A549 (cell line): ENCODE measurements around the gene RNF8. TPM values are rescaled to one million over a fixed set of nuclear protein-coding genes. Genes with fewer than 3 reads are reported as not detected.

ENCODE experiments used
- ATAC-seq, 2 experiments: fragments of 200-7000 bp in 1 of 2; fragments of >200 bp in 1 of 2; cut with Nextera tagmentation in 1 of 2; cut with Tn5 transposase in 1 of 2; 3 replicates each; pipeline versions ENCODE4 v1.8.0 to v1.9.1; 2018 to 2020; ENCODE audit warnings: mild to moderate bottlenecking in 1 of 2, moderate library complexity in 1 of 2
- CTCF ChIA-PET: fragments of 300-600 bp; sonication (Branson Sonifier 250); formaldehyde crosslinking; extraction: SDS; loops from one replicate; lab custom pipeline; 2021; ENCODE audit warnings: antibody characterized with exemption, inconsistent platforms; lab: Yijun Ruan, JAX
- POLR2A ChIA-PET: fragments of 350-600 bp; formaldehyde crosslinking; extraction: SDS; loops from one replicate; lab custom pipeline; 2021; ENCODE audit warnings: antibody characterized with exemption, inconsistent platforms; lab: Yijun Ruan, JAX
- DNase-seq, 2 experiments: peaks; one replicate each; pipeline versions ENCODE4 v3.0.0 to v3.0.0-alpha.2; 2011 to 2016; ENCODE audit warnings: low read depth in 1 of 2, low spot score in 1 of 2
- FAIRE-seq: peaks from 2 replicates; lab custom pipeline; 2011; peaks lifted over from hg19 to GRCh38; lab: Jason Lieb, UNC
- H3K27ac ChIP-seq, 2 experiments: fragments of >200 bp; sonication (Bioruptor Twin); formaldehyde crosslinking; 3 replicates each; pipeline ENCODE4 v1.5.1; 2016 to 2017
- H3K4me1 ChIP-seq: fragments of >200 bp; sonication (Bioruptor Twin); formaldehyde crosslinking; 3 replicates; pipeline ENCODE4 v1.6.1; 2016
- H3K4me2 ChIP-seq: fragments of >200 bp; sonication (Bioruptor Twin); formaldehyde crosslinking; 3 replicates; pipeline ENCODE4 v1.6.1; 2016
- H3K4me3 ChIP-seq: fragments of >200 bp; sonication (Bioruptor Twin); formaldehyde crosslinking; 3 replicates; pipeline ENCODE4 v1.5.1; 2016
- H3K9me3 ChIP-seq: fragments of >200 bp; sonication (Bioruptor Twin); formaldehyde crosslinking; 3 replicates; pipeline ENCODE4 v1.6.1; 2016
- BHLHE40 ChIP-seq: IDR thresholded peaks from 2 replicates; pipeline ENCODE4 v1.6.1; 2012; ENCODE audit warnings: low read depth, low read length, inconsistent platforms
- CBX2 ChIP-seq: fragments of 200-600 bp; sonication (generic); IDR thresholded peaks from 2 replicates; pipeline ENCODE4 v1.6.1; 2016; ENCODE audit warnings: low read depth, mild to moderate bottlenecking, borderline replicate concordance
- CBX8 ChIP-seq: fragments of 200-600 bp; sonication (generic); IDR thresholded peaks from 2 replicates; pipeline ENCODE4 v1.6.1; 2016
- CEBPB ChIP-seq, 2 experiments: fragments of >200 bp in 1 of 2; sonication (Bioruptor Twin) in 1 of 2; formaldehyde crosslinking in 1 of 2; IDR thresholded peaks; 2 replicates each; pipeline ENCODE4 v1.6.1; 2012 to 2016
- EHF ChIP-seq: fragments of 250-450 bp; sonication (Bioruptor Pico); IDR thresholded peaks from 2 replicates; pipeline ENCODE4 v1.5.0; 2020; ENCODE audit warnings: mild to moderate bottlenecking
- EHMT2 ChIP-seq: fragments of 200-600 bp; sonication (generic); IDR thresholded peaks from 2 replicates; pipeline ENCODE4 v1.6.1; 2016; ENCODE audit warnings: antibody characterized with exemption, low read depth, mild to moderate bottlenecking, moderate library complexity
- EP300 ChIP-seq, 2 experiments: fragments of >200 bp; sonication (Bioruptor Twin); formaldehyde crosslinking; IDR thresholded peaks; 2 replicates in 1 of 2; 3 replicates in 1 of 2; pipeline ENCODE4 v1.6.1; 2016 to 2017
- FOSL2 ChIP-seq, 2 experiments: fragments of 450-650 bp in 1 of 2; fragments of >200 bp in 1 of 2; sonication (Bioruptor Twin) in 1 of 2; formaldehyde crosslinking; IDR thresholded peaks; 2 replicates each; pipeline versions ENCODE4 v1.5.0 to v1.6.1; 2016 to 2020; ENCODE audit warnings: mild to moderate bottlenecking in 1 of 2, moderate library complexity in 1 of 2
- FOXS1 ChIP-seq: fragments of 250-450 bp; sonication (Bioruptor Pico); IDR thresholded peaks from 2 replicates; pipeline ENCODE4 v1.5.0; 2020; ENCODE audit warnings: mild to moderate bottlenecking, moderate library complexity
- HEYL ChIP-seq: fragments of 250-450 bp; sonication (Bioruptor Pico); IDR thresholded peaks from 2 replicates; pipeline ENCODE4 v1.8.0; 2021; ENCODE audit warnings: mild to moderate bottlenecking, moderate library complexity
- HOXA7 ChIP-seq: fragments of 250-450 bp; sonication (Bioruptor Pico); IDR thresholded peaks from 2 replicates; pipeline ENCODE4 v1.5.0; 2020; ENCODE audit warnings: mild to moderate bottlenecking, moderate library complexity
- HOXB13 ChIP-seq: fragments of 250-450 bp; sonication (Bioruptor Pico); IDR thresholded peaks from 2 replicates; pipeline ENCODE4 v1.5.0; 2020; ENCODE audit warnings: low read depth, mild to moderate bottlenecking, moderate library complexity
- HOXB5 ChIP-seq: fragments of 250-450 bp; sonication (Bioruptor Pico); IDR thresholded peaks from 2 replicates; pipeline ENCODE4 v1.5.0; 2020; ENCODE audit warnings: mild to moderate bottlenecking, moderate library complexity
- JUN ChIP-seq, 2 experiments: fragments of >200 bp; sonication (Bioruptor Twin); formaldehyde crosslinking; IDR thresholded peaks; 2 replicates in 1 of 2; 3 replicates in 1 of 2; pipeline ENCODE4 v1.6.1; 2016 to 2017
- KDM1A ChIP-seq: fragments of 200-600 bp; sonication (generic); IDR thresholded peaks from 2 replicates; pipeline ENCODE4 v1.6.1; 2016; ENCODE audit warnings: low read depth, mild to moderate bottlenecking
- MAZ ChIP-seq: fragments of 150-350 bp; IDR thresholded peaks from 2 replicates; pipeline ENCODE4 v1.6.1; 2014; ENCODE audit warnings: antibody characterized with exemption, low read depth, low read length, borderline replicate concordance
- NFE2L2 ChIP-seq: fragments of 150-350 bp; conservative IDR thresholded peaks from 2 replicates; pipeline ENCODE4 v1.6.1; 2014; ENCODE audit warnings: low read length
- NR3C1 ChIP-seq: fragments of >200 bp; sonication (Bioruptor Twin); formaldehyde crosslinking; IDR thresholded peaks from 3 replicates; pipeline ENCODE4 v1.6.1; 2017
- PHF8 ChIP-seq: fragments of 200-600 bp; sonication (generic); IDR thresholded peaks from 2 replicates; pipeline ENCODE4 v1.6.1; 2016; ENCODE audit warnings: low read depth, mild to moderate bottlenecking, antibody characterized with exemption, moderate library complexity, borderline replicate concordance
- POLR2A ChIP-seq: IDR thresholded peaks from 2 replicates; pipeline ENCODE4 v1.6.1; 2012; ENCODE audit warnings: mild to moderate bottlenecking, low read length
- POLR2AphosphoS2 ChIP-seq: conservative IDR thresholded peaks from 2 replicates; pipeline ENCODE4 v1.6.1; 2012; ENCODE audit warnings: low read length, improper control_type of control experiment, inconsistent platforms
- SREBF2 ChIP-seq: fragments of 450-650 bp; IDR thresholded peaks from 2 replicates; pipeline ENCODE4 v1.6.1; 2014; ENCODE audit warnings: mild to moderate bottlenecking, moderate library complexity
- TFCP2L1 ChIP-seq: fragments of 250-450 bp; sonication (Bioruptor Pico); IDR thresholded peaks from 2 replicates; pipeline ENCODE4 v1.5.0; 2021; ENCODE audit warnings: mild to moderate bottlenecking
- TP53 ChIP-seq: fragments of 250-450 bp; sonication (Bioruptor Pico); IDR thresholded peaks from 2 replicates; pipeline ENCODE4 v1.5.0; 2021; ENCODE audit warnings: mild to moderate bottlenecking, moderate library complexity
- WGBS: methylation state at CpG from one replicate; pipeline ENCODE4 v1.1.6; 2017; ENCODE audit errors: missing lambda C conversion rate; 5-methylcytosine and 5-hydroxymethylcytosine counted together
- polyA plus RNA-seq, 4 experiments: library from polyadenylated mRNA; depleted of rRNA in 3 of 4; stranded (reverse); fragments of >200 nt; fragmentation: RNase III in 1 of 4; extraction: RNeasy Plus Mini Kit Qiagen cat#74134 plus additional on column Dnase treatment in 1 of 4; gene quantifications; 2 replicates in 3 of 4; 3 replicates in 1 of 4; pipeline ENCODE4 v1.2.3, GENCODE V29; 2011 to 2017
- TF ChIP-seq, protein P1 (sequence below): fragments of 450-650 bp; IDR thresholded peaks from 2 replicates; pipeline ENCODE4 v1.6.1; 2014; ENCODE audit warnings: antibody characterized with exemption
- TF ChIP-seq, protein P2 (sequence below): IDR thresholded peaks from 2 replicates; pipeline ENCODE4 v1.6.1; 2012; ENCODE audit warnings: low read depth, borderline replicate concordance
- TF ChIP-seq, protein P3 (sequence below): fragments of >200 bp; sonication (Bioruptor Twin); formaldehyde crosslinking; IDR thresholded peaks from 3 replicates; pipeline ENCODE4 v1.5.1; 2016
- TF ChIP-seq, protein P4 (sequence below): IDR thresholded peaks from 2 replicates; pipeline ENCODE4 v1.6.1; 2012

Gene RNF8
- polyA plus RNA-seq, 2 of the 4 experiments (the other 2 are of a cell fraction): 21.4 to 22.0 TPM

DNA sequence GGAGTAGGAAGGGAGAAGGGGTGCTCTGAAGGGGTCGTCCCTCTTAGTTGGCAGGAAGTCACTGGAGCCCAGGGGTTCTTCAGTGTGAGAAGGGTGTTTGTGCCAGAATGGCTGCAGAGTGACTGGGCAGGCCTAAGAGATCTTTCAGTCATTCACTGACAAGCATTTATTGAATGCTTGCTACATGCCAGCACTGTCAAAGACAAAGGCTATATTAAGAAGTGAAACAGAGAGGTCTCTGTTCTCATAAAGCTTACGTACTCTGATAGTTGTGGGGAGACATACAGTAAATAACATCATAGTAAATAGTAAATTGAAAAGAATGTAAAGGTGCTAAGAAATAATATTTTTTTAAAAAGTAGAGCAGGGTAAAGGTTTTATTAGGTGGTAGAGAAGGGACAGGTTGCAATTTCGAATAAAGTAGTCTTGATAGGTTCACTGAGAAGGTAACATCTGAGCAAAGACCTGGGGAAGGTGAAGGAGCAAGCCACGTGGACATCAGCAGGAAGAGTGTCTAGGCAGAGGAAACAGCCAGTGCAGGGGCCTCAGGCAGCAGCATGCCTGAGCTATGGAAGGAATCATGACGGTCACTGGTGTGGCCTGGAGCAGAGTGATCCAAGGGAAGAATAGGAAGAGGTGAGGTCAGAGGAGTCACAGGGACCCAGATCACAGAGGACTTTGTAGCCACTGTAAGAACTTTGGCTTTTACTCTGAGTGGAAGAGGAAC, 36.3 kb upstream of the RNF8 start (continued):
- TF ChIP-seq, protein P1, sequence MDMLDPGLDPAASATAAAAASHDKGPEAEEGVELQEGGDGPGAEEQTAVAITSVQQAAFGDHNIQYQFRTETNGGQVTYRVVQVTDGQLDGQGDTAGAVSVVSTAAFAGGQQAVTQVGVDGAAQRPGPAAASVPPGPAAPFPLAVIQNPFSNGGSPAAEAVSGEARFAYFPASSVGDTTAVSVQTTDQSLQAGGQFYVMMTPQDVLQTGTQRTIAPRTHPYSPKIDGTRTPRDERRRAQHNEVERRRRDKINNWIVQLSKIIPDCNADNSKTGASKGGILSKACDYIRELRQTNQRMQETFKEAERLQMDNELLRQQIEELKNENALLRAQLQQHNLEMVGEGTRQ: no peak
- TF ChIP-seq, protein P2, sequence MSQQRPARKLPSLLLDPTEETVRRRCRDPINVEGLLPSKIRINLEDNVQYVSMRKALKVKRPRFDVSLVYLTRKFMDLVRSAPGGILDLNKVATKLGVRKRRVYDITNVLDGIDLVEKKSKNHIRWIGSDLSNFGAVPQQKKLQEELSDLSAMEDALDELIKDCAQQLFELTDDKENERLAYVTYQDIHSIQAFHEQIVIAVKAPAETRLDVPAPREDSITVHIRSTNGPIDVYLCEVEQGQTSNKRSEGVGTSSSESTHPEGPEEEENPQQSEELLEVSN: no peak

DNA sequence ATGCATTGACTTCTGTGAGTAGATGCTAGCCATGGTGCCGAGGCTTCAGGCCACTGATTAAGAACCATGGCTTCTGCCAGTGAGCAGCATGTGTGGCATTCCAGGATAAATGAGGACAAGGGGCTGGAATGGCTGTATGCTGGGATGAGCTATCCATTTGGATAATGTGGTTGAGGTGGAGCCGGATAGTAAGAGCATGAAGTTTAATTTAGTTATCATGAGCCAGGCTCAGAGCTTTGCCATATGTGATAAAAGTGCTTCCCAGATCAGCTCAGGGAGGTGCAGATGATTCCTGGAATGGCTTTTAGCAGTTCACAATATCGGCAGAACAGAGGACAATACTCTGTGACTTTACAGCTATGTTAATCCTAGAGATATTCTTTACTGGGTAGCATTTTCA, 34.6 kb upstream of the RNF8 start:
- no peak for FAIRE-seq
- Histone ChIP-seq H3K27ac (no peak overlapping the region), H3K9me3 (no peaks in the 10 kb centered on the region), H3K4me2 (no peak overlapping the region), H3K4me3 (no peak overlapping the region), H3K4me1 (peaks cover 8% of the 10 kb centered on the region)
- POLR2A ChIA-PET: no interaction called here
- no peak for TF ChIP-seq HEYL (CRISPR knock-in tag)
- no peak for TF ChIP-seq FOXS1 (CRISPR knock-in tag)
- no peak for TF ChIP-seq SREBF2
- TF ChIP-seq TFCP2L1 (CRISPR knock-in tag): no peak
- TF ChIP-seq, protein P3, sequence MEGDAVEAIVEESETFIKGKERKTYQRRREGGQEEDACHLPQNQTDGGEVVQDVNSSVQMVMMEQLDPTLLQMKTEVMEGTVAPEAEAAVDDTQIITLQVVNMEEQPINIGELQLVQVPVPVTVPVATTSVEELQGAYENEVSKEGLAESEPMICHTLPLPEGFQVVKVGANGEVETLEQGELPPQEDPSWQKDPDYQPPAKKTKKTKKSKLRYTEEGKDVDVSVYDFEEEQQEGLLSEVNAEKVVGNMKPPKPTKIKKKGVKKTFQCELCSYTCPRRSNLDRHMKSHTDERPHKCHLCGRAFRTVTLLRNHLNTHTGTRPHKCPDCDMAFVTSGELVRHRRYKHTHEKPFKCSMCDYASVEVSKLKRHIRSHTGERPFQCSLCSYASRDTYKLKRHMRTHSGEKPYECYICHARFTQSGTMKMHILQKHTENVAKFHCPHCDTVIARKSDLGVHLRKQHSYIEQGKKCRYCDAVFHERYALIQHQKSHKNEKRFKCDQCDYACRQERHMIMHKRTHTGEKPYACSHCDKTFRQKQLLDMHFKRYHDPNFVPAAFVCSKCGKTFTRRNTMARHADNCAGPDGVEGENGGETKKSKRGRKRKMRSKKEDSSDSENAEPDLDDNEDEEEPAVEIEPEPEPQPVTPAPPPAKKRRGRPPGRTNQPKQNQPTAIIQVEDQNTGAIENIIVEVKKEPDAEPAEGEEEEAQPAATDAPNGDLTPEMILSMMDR: no peak
- no peak for TF ChIP-seq EP300 (IDR thresholded peaks at IDR 0.05)
- TF ChIP-seq HOXA7 (CRISPR knock-in tag): no peak
- no peak for ATAC-seq
- 86% methylated on average over 3 of the region's 3 CpGs for WGBS
- DNase-seq: no peak
- CTCF ChIA-PET: no interaction called here

DNA sequence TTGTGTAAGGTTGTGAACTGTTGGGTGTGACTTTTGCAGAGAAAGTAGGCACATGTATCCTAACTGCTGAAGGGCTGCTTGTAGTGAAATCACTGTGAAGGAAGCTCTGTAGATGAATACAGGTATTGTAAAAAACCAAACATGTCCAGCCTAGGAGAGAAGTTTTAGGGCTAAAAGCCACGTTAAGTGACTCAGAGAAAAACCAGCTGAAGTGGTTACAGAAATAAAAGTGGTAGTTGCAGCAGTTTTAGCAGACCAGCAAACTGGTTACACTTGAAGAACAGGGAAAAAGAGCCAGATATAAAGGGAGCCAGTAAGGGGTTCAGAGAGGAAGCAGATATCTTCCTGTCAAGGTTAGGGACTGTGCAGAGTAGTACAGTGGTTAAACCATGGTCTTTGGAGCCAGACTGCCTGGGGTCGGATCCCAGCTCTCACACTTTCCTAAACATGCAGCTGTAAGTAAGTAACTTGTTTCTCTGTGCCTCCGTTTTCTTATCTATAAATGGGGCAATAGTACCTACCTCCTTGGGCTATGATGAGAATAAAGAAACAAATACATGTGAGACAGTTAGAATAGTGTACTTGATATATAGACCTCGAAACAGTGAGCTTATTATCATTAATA, 33.8 kb upstream of the RNF8 start:
- no peak overlapping the region for H3K27ac ChIP-seq
- ChIA-PET POLR2A (interaction anchor here (0.6 kb wide), 1 partner anchor 150 kb away, joined by 5 read pairs; the partner anchor contains the start of gene PIM1), CTCF (interaction anchor here (1.0 kb wide), 1 partner anchor 50 kb away, joined by 5 read pairs; no protein-coding TSS in a partner anchor)
- no peak for DNase-seq
- H3K9me3 ChIP-seq: no peaks in the 10 kb centered on the region
- no peak overlapping the region for H3K4me3 ChIP-seq
- 94% methylated on average over 4 of the region's 4 CpGs for WGBS
- ATAC-seq: no peak
- peaks cover 11% of the 10 kb centered on the region for H3K4me1 ChIP-seq
- FAIRE-seq: no peak
- H3K4me2 ChIP-seq: no peak overlapping the region
- TF ChIP-seq NFE2L2: no peak
- no peak for TF ChIP-seq NR3C1
- TF ChIP-seq EHF: no peak
- TF ChIP-seq CEBPB (IDR thresholded peaks at IDR 0.05): no peak
- no peak for TF ChIP-seq CBX2
- no peak for TF ChIP-seq BHLHE40
- TF ChIP-seq POLR2AphosphoS2: no peak
- no peak for TF ChIP-seq JUN (IDR thresholded peaks at IDR 0.05)

DNA sequence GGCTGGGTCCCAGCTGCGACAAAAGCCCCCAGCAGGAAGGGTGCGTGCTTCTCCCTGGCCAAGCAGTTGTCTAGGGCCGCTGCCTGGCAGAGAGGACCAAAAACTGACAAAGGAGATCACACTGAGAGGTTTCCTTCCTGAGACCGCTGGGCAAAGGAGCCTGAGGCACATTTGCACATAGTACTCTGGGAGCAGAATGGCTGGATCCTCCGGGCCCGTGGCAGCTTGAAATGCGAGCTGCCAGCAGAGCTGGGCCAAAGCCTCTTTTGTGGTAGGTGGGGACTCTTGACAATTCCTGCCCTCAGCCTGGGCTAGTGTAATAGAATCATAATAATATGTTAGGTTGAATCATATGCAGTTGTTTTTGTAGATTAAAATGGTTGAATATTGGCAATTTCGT, 33.1 kb upstream of the RNF8 start:
- Histone ChIP-seq H3K9me3 (no peaks in the 10 kb centered on the region), H3K27ac (no peak overlapping the region), H3K4me1 (peaks cover 11% of the 10 kb centered on the region), H3K4me2 (no peak overlapping the region), H3K4me3 (no peak overlapping the region)
- ATAC-seq (no peak), FAIRE-seq (no peak), DNase-seq (no peak)
- ChIA-PET CTCF (interaction anchor here (0.8 to 1.0 kb wide), 2 partner anchors 49 to 59 kb away, joined by 3 to 5 read pairs; no protein-coding TSS in a partner anchor), POLR2A (interaction anchor here (0.6 kb wide), 1 partner anchor 151 kb away, joined by 5 read pairs; the partner anchor contains the start of gene PIM1)
- no peak for TF ChIP-seq KDM1A
- TF ChIP-seq HOXB5: no peak
- no peak for TF ChIP-seq TP53 (CRISPR knock-in tag)
- TF ChIP-seq CBX8: no peak
- no peak for TF ChIP-seq FOXS1 (CRISPR knock-in tag)
- TF ChIP-seq HOXB13 (CRISPR knock-in tag): no peak
- no peak for TF ChIP-seq FOSL2 (IDR thresholded peaks at IDR 0.05)
- no peak for TF ChIP-seq FOSL2 (CRISPR knock-in tag; IDR thresholded peaks at IDR 0.05)
- TF ChIP-seq, protein P4, sequence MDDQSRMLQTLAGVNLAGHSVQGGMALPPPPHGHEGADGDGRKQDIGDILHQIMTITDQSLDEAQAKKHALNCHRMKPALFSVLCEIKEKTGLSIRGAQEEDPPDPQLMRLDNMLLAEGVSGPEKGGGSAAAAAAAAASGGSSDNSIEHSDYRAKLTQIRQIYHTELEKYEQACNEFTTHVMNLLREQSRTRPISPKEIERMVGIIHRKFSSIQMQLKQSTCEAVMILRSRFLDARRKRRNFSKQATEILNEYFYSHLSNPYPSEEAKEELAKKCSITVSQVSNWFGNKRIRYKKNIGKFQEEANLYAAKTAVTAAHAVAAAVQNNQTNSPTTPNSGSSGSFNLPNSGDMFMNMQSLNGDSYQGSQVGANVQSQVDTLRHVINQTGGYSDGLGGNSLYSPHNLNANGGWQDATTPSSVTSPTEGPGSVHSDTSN: no peak
- TF ChIP-seq POLR2A: no peak
- TF ChIP-seq PHF8: no peak
- no peak for TF ChIP-seq MAZ
- TF ChIP-seq HOXA7 (CRISPR knock-in tag): no peak
- TF ChIP-seq, protein P1: no peak
- no peak for TF ChIP-seq EHMT2
- WGBS: 92% methylated on average over 6 of the region's 8 CpGs
